H1 (cell line): Measurements from ENCODE around the gene MAPK9. TPM values are rescaled to one million over a fixed set of nuclear protein-coding genes. Genes with fewer than 3 reads are reported as not detected.

Experiments
- CTCF ChIA-PET: fragments of 300-600 bp; sonication (Branson Sonifier 250); formaldehyde crosslinking; loops from one replicate; lab custom pipeline; 2021; ENCODE audit not compliant: partially characterized antibody; lab: Charles Lee
- POLR2A ChIA-PET: fragments of 300-600 bp; sonication (Branson Sonifier 250); formaldehyde crosslinking; loops from one replicate; lab custom pipeline; 2021; ENCODE audit warnings: inconsistent platforms; ENCODE audit not compliant: partially characterized antibody; lab: Charles Lee
- DNase-seq, 2 experiments: peaks; one replicate each; pipeline versions ENCODE4 v3.0.0 to v3.0.0-alpha.2; 2010 to 2022; ENCODE audit warnings: low spot score in 2 of 2, low read depth in 1 of 2, mixed read lengths in 1 of 2
- FAIRE-seq: peaks from 2 replicates; lab custom pipeline; 2011; peaks lifted over from hg19 to GRCh38; lab: Jason Lieb, UNC
- H2AFZ ChIP-seq: 2 replicates; pipeline ENCODE4 v1.8.1; 2012; ENCODE audit warnings: low read length, inconsistent platforms
- H2AK5ac ChIP-seq: 2 replicates; pipeline ENCODE4 v1.6.1; 2013; ENCODE audit warnings: low read depth, low read length
- H2BK120ac ChIP-seq: replicated peaks from 2 replicates; pipeline ENCODE3; 2013; ENCODE audit warnings: low read depth, low read length, inconsistent platforms
- H2BK12ac ChIP-seq: 2 replicates; pipeline ENCODE4 v1.6.1; 2013; ENCODE audit warnings: low read depth, low read length
- H2BK15ac ChIP-seq: 2 replicates; pipeline ENCODE4 v1.6.1; 2013; ENCODE audit warnings: low read length
- H2BK20ac ChIP-seq: 2 replicates; pipeline ENCODE4 v1.6.1; 2013; ENCODE audit warnings: low read length
- H2BK5ac ChIP-seq: 2 replicates; pipeline ENCODE4 v1.6.1; 2013; ENCODE audit warnings: low read depth, low read length
- H3K14ac ChIP-seq: 2 replicates; pipeline ENCODE4 v1.6.1; 2013; ENCODE audit warnings: inconsistent platforms; ENCODE audit not compliant: insufficient read length
- H3K18ac ChIP-seq: 2 replicates; pipeline ENCODE4 v1.6.1; 2013; ENCODE audit warnings: low read length; ENCODE audit errors: extremely low read depth
- H3K23ac ChIP-seq: 2 replicates; pipeline ENCODE4 v1.6.1; 2013; ENCODE audit warnings: inconsistent platforms; ENCODE audit not compliant: insufficient read length
- H3K23me2 ChIP-seq: 2 replicates; pipeline ENCODE4 v1.6.1; 2013; ENCODE audit warnings: low read depth, low read length
- H3K27ac ChIP-seq: 2 replicates; pipeline ENCODE4 v1.6.1; 2011; ENCODE audit warnings: low read depth, low read length, inconsistent platforms
- H3K27me3 ChIP-seq, 4 experiments: replicated peaks in 1 of 4; 1 replicate in 1 of 4; 2 replicates in 3 of 4; pipeline versions ENCODE4 v1.6.1 to v1.8.1; 2011 to 2013; ENCODE audit warnings: low read length in 3 of 4, mild to moderate bottlenecking in 3 of 4, inconsistent platforms in 2 of 4, mixed read lengths in 2 of 4, moderate library complexity in 1 of 4; ENCODE audit not compliant: control insufficient read depth in 3 of 4, insufficient read depth in 3 of 4; ENCODE audit errors: extremely low read depth in 1 of 4
- H3K36me3 ChIP-seq, 4 experiments: 2 replicates each; pipeline versions ENCODE4 v1.6.1 to v1.8.1; 2011 to 2013; ENCODE audit warnings: mild to moderate bottlenecking in 4 of 4, low read length in 3 of 4, moderate library complexity in 2 of 4, control low read depth in 1 of 4, inconsistent platforms in 1 of 4; ENCODE audit not compliant: insufficient read depth in 4 of 4, control insufficient read depth in 2 of 4
- H3K4ac ChIP-seq: replicated peaks from 2 replicates; pipeline ENCODE3; 2013; ENCODE audit warnings: low read length, low read depth, mixed read lengths, inconsistent platforms; ENCODE audit not compliant: insufficient read length
- H3K4me1 ChIP-seq, 4 experiments: replicated peaks in 1 of 4; 1 replicate in 1 of 4; 2 replicates in 3 of 4; pipeline versions ENCODE4 v1.6.1 to v1.8.1; 2011 to 2013; ENCODE audit warnings: low read length in 3 of 4, inconsistent platforms in 2 of 4, mixed read lengths in 1 of 4; ENCODE audit not compliant: insufficient read depth in 4 of 4, control insufficient read depth in 3 of 4
- H3K4me2 ChIP-seq, 2 experiments: 2 replicates each; pipeline versions ENCODE4 v1.6.1 to v1.8.1; 2011 to 2013; ENCODE audit warnings: low read depth in 2 of 2, low read length in 2 of 2, control low read depth in 1 of 2, inconsistent platforms in 1 of 2, mild to moderate bottlenecking in 1 of 2; ENCODE audit not compliant: insufficient read depth in 1 of 2
- H3K4me3 ChIP-seq, 4 experiments: fragments of 200-600, 300-600 bp in 1 of 4; sonication (generic), shearing (Covaris generic), sonication (Bioruptor Twin) in 1 of 4; 2 replicates each; pipeline versions ENCODE4 v1.5.1 to v1.8.1; 2011 to 2016; ENCODE audit warnings: low read length in 4 of 4, low read depth in 3 of 4, control low read depth in 2 of 4, inconsistent platforms in 2 of 4, mild to moderate bottlenecking in 2 of 4, mixed read lengths in 1 of 4, moderate library complexity in 1 of 4; ENCODE audit not compliant: insufficient read depth in 2 of 4; ENCODE audit errors: extremely low read depth in 1 of 4
- H3K56ac ChIP-seq: replicated peaks from 2 replicates; pipeline ENCODE3; 2013; ENCODE audit warnings: low read depth, mild to moderate bottlenecking, mixed read lengths, low read length, inconsistent platforms; ENCODE audit not compliant: insufficient read length
- H3K79me1 ChIP-seq: 2 replicates; pipeline ENCODE4 v1.6.1; 2013; ENCODE audit warnings: low read depth, low read length, control low read depth
- H3K79me2 ChIP-seq, 2 experiments: 2 replicates each; pipeline versions ENCODE4 v1.6.1 to v1.8.1; 2012 to 2013; ENCODE audit warnings: low read length in 2 of 2, mild to moderate bottlenecking in 2 of 2, inconsistent platforms in 1 of 2; ENCODE audit not compliant: insufficient read depth in 2 of 2, control insufficient read depth in 1 of 2
- H3K9ac ChIP-seq, 4 experiments: replicated peaks in 1 of 4; 1 replicate in 1 of 4; 2 replicates in 3 of 4; pipeline versions ENCODE4 v1.6.1 to v1.8.1; 2011 to 2013; ENCODE audit warnings: low read depth in 3 of 4, low read length in 3 of 4, control low read depth in 2 of 4, mild to moderate bottlenecking in 2 of 4, moderate library complexity in 2 of 4, inconsistent platforms in 1 of 4; ENCODE audit errors: extremely low read depth in 1 of 4
- H3K9me3 ChIP-seq, 2 experiments: 2 replicates each; pipeline versions ENCODE4 v1.6.1 to v1.8.1; 2012 to 2013; ENCODE audit warnings: mild to moderate bottlenecking in 2 of 2, moderate library complexity in 2 of 2, control low read depth in 1 of 2, inconsistent platforms in 1 of 2, low read depth in 1 of 2, low read length in 1 of 2, mixed read lengths in 1 of 2; ENCODE audit not compliant: insufficient read depth in 2 of 2
- H4K20me1 ChIP-seq, 2 experiments: replicated peaks in 1 of 2; 2 replicates each; pipeline versions ENCODE3 to v1.8.1; 2011 to 2013; ENCODE audit warnings: inconsistent platforms in 2 of 2, low read length in 2 of 2, mild to moderate bottlenecking in 1 of 2; ENCODE audit not compliant: insufficient read depth in 2 of 2, control insufficient read depth in 1 of 2
- H4K5ac ChIP-seq: 2 replicates; pipeline ENCODE4 v1.6.1; 2013; ENCODE audit warnings: low read length, low read depth, mixed read lengths, inconsistent platforms; ENCODE audit not compliant: insufficient read length
- H4K8ac ChIP-seq: 2 replicates; pipeline ENCODE4 v1.8.0; 2013; ENCODE audit warnings: mild to moderate bottlenecking, moderate library complexity, low read length, inconsistent platforms; ENCODE audit not compliant: insufficient read depth; ENCODE audit errors: extremely low read depth
- H4K91ac ChIP-seq: replicated peaks from 2 replicates; pipeline ENCODE3; 2013; ENCODE audit warnings: low read length, mixed read lengths, inconsistent platforms; ENCODE audit not compliant: insufficient read length
- CBX8 ChIP-seq: fragments of 300-800, 300-1000 bp; sonication (generic); IDR thresholded peaks from 2 replicates; pipeline ENCODE4 v1.7.1; 2016; ENCODE audit warnings: low read depth, low read length, borderline replicate concordance
- MAFK ChIP-seq: IDR thresholded peaks from 2 replicates; pipeline ENCODE4 v1.6.1; 2012; ENCODE audit warnings: low read depth, mild to moderate bottlenecking, improper control_type of control experiment, low read length
- WGBS, 2 experiments: shearing (Covaris generic) in 1 of 2; methylation state at CpG; one replicate each; pipeline versions ENCODE4 v1.1.6 to v1.1.7; 2013 to 2015; ENCODE audit warnings: low lambda C conversion rate in 2 of 2, mixed read lengths in 2 of 2, inconsistent platforms in 1 of 2, low coverage in 1 of 2, missing lambda C conversion rate in 1 of 2; ENCODE audit not compliant: insufficient replicate concordance in 2 of 2, insufficient coverage in 1 of 2, insufficient read length in 1 of 2; ENCODE audit errors: extremely low coverage in 1 of 2, missing lambda C conversion rate in 1 of 2; 5-methylcytosine and 5-hydroxymethylcytosine counted together
- polyA plus RNA-seq, 7 experiments: library from polyadenylated mRNA; depleted of rRNA in 3 of 7; stranded (reverse) in 5 of 7; unstranded in 2 of 7; fragments of >200 nt in 5 of 7; fragments of 200-250 nt in 2 of 7; gene quantifications; 1 replicate in 5 of 7; 2 replicates in 1 of 7; 4 replicates in 1 of 7; pipeline versions ENCODE4 v1.2.1 to v1.2.3, GENCODE V29; 2011 to 2013; ENCODE audit warnings: missing spikeins in 2 of 7, mixed read lengths in 2 of 7
- total RNA-seq: library from RNA; stranded (reverse); fragmentation: NEBNext Ultra II Directional; extraction: Animal tissue kit (Norgen Biotek cat#: 25700); gene quantifications from 2 replicates; pipeline ENCODE4 v1.2.1, GENCODE V29; 2021

The MAPK9 gene
- total and polyA plus RNA-seq, 2 of the 8 experiments (the other 6 are each of a cell fraction or from before 2014, with no cell fraction given), result 22.3 to 43.7 TPM

- H3K36me3 ChIP-seq, result peaks cover 0 to 28% (median 2%) of the 10 kb centered on the region in 4 experiments; a peak in 4 of 8 replicates
- no peaks in the 10 kb centered on the region for H3K79me2 ChIP-seq
- DNase-seq, result no peak
- H3K79me1 ChIP-seq, result no peaks in the 10 kb centered on the region
- H3K23ac ChIP-seq, result no peak overlapping the region
- H3K27ac ChIP-seq, result no peak overlapping the region
- H3K4me2 ChIP-seq, result no peak overlapping the region
- no peak overlapping the region for H3K14ac ChIP-seq
- H3K4me1 ChIP-seq, result no peaks in the 10 kb centered on the region; a peak in 1 of 7 replicates
- no peak overlapping the region for H2BK120ac ChIP-seq
- no peak overlapping the region for H2BK15ac ChIP-seq
- no peak overlapping the region for H4K5ac ChIP-seq
- H2AFZ ChIP-seq, result no peak overlapping the region
- no peak overlapping the region for H2AK5ac ChIP-seq
- H3K9me3 ChIP-seq, result no peaks in the 10 kb centered on the region
- H2BK20ac ChIP-seq, result no peak overlapping the region
- H4K8ac ChIP-seq, result no peak overlapping the region
- no peaks in the 10 kb centered on the region for H4K20me1 ChIP-seq
- H3K23me2 ChIP-seq, result no peaks in the 10 kb centered on the region
- no peak overlapping the region for H3K4ac ChIP-seq
- 83% methylated on average over 5 of the region's 5 CpGs; no CpG with 5 or more reads in 1 of the 2 experiments for WGBS, 2 experiments
- ChIA-PET CTCF (interaction anchor here (1.4 to 1.5 kb wide), 2 partner anchors 9 to 25 kb away, joined by 3 to 4 read pairs; no protein-coding TSS in a partner anchor), POLR2A (no interaction called here)
- no peak for FAIRE-seq
- no peak overlapping the region for H3K9ac ChIP-seq
- H3K18ac ChIP-seq, result no peak overlapping the region
- no peak overlapping the region for H2BK5ac ChIP-seq
- no peaks in the 10 kb centered on the region for H3K27me3 ChIP-seq
- H2BK12ac ChIP-seq, result no peak overlapping the region
- H4K91ac ChIP-seq, result no peak overlapping the region
- H3K4me3 ChIP-seq, result no peak overlapping the region
- no peak overlapping the region for H3K56ac ChIP-seq
- TF ChIP-seq CBX8, result no peak
- no peak for TF ChIP-seq MAFK
Observed at GRCh38 chr5:180235077-180235476, 56.8 kb downstream of the MAPK9 start.
